Measurements from ENCODE around the gene NHLH1.

NHLH1 gene

DNA sequence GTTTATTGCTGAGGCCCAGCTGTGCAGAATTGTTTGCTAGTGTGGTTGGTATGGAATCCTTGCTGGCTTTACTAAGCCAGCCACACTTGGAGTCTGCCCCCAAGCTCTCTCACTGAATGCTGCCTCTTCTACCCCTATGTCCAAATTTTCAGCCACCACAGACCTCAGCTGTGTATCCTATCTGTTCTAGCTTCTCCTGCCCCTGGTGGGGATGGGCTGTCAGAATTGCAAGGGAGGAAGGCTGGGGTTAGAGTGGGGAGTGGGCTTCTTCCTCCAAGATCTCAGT is 4.4 kb downstream of the NHLH1 start:
- H3K4me3 ChIP-seq (ENCODE audit: low read depth, low read length): no peak overlapping the region
- TF ChIP-seq, protein P1, sequence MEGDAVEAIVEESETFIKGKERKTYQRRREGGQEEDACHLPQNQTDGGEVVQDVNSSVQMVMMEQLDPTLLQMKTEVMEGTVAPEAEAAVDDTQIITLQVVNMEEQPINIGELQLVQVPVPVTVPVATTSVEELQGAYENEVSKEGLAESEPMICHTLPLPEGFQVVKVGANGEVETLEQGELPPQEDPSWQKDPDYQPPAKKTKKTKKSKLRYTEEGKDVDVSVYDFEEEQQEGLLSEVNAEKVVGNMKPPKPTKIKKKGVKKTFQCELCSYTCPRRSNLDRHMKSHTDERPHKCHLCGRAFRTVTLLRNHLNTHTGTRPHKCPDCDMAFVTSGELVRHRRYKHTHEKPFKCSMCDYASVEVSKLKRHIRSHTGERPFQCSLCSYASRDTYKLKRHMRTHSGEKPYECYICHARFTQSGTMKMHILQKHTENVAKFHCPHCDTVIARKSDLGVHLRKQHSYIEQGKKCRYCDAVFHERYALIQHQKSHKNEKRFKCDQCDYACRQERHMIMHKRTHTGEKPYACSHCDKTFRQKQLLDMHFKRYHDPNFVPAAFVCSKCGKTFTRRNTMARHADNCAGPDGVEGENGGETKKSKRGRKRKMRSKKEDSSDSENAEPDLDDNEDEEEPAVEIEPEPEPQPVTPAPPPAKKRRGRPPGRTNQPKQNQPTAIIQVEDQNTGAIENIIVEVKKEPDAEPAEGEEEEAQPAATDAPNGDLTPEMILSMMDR (IDR thresholded peaks at IDR 0.05; ENCODE audit: low read depth, low read length): no peak

GRCh38 chr1:160371756-160372155 is 4.9 kb downstream of the NHLH1 start:
- TF ChIP-seq, protein P1 (IDR thresholded peaks at IDR 0.05; ENCODE audit: low read depth, low read length): no peak
- H3K4me3 ChIP-seq (ENCODE audit: low read depth, low read length): no peak overlapping the region

GRCh38 chr1:160373696-160374095 is 6.8 kb downstream of the NHLH1 start:
- TF ChIP-seq, protein P1 (IDR thresholded peaks at IDR 0.05; ENCODE audit: low read depth, low read length): no peak

DNA sequence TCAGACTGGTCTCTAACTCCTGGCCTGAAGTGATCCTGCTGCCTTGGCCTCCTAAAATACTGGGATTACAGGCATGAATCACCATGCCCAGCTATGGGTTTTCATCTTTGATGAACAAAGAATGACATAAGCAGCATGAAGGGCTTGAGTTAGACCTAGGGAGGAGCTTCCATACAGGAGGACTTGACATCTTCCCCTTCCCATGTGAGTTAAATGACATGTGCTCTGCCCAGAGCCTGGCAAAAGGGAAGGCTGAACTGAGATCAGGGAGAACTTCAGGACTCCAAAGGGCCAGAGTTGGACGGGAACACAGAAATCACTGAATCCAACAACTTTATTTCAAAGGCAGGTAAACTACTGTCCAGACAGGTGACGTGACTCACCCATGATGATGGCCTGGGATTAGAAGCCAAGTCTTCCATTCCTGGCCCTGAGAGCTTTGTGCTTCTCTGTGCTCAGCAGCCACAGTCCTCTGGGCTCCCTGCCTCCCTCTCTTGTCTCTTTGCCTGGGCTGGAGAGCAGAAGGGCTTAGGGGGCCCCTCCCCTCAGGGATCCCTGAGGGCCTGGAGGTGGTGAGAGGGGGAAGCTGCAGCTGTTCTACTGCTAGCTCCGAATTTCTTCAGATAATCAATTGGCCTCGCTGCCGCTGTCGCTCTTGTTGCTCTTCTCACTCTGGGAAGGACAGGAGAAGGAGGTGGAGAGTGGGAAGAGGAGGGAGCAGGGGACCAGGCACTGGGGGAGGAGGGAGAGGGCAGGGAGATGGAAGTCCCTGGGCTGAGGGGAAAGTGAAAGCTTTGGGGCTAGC is 7.6 kb downstream of the NHLH1 start:
- TF ChIP-seq, protein P1 (IDR thresholded peaks at IDR 0.05; ENCODE audit: low read depth, low read length): no peak
- H3K4me3 ChIP-seq (ENCODE audit: low read depth, low read length): no peak overlapping the region

More at GRCh38 chr1:160373696-160374095, 6.8 kb downstream of the NHLH1 start:
- H3K4me3 ChIP-seq (ENCODE audit: low read depth, low read length): no peak overlapping the region

DNA sequence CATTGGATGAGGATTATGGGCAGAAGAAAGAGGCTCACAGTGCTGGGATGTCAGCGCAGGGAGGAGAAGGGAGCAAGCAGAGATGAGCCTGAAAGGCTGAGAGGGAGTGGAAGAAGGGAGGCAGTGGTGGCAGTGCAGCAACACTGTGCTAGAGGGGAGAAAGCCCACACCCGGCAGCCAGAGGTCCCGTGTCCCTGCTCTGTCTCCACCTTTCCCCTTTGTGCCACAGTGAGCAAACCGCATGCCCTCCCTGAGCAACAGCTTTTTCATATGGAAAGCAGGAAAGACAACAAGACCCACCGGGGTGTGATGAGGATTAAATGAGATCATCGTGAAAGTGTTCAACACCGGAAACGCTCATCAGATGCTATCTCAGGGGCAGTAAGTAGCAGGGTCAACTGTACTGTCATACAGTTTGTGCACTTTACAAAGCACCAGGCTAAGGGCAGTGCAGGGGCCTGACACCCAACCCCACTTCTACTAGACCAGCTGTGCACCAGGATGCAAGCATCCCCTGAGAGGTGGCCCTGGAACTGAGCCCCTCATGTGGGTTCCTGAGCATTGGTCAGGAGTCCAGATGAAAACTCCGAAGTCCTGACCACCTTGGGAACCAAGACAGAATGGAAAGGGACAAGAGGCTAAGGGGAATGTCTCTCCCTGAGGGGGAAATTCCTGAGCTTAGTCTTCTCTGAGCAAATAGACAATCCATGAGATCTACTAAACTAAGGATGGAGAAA is 9.1 kb downstream of the NHLH1 start:
- H3K4me3 ChIP-seq (ENCODE audit: low read depth, low read length): no peak overlapping the region
- TF ChIP-seq, protein P1 (IDR thresholded peaks at IDR 0.05; ENCODE audit: low read depth, low read length): no peak

DNA sequence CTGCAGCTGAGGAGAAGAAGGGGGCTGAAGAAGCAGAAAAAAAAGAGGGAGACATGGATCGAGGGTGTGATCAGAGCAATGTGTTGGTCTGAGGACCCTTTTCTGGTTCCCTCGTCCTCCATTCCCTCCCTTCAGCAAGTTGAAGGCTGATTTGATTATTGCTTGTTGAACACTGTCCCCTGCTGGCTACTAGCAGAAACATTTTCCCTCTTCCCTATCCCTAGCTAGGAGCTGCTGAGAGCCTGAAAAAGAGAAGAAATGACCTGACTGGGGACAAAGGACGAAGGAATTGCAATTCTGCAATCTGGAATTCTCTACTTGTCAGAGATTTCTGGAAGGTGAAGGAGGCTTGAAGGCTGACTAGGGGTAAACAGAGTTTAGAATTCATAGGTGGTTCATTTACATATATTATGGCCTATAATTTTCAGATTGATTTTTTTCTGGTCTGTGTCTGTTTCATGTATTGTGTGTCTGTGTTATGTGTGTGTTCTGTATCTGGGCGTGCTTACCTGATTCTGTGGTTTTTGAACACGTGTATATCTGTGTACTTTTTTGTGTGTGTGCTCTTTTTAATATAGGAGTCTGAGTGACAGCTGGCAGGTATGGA is 9.8 kb downstream of the NHLH1 start:
- TF ChIP-seq, protein P1 (IDR thresholded peaks at IDR 0.05; ENCODE audit: low read depth, low read length): peak; percentile 92
- no peak overlapping the region for H3K4me3 ChIP-seq (ENCODE audit: low read depth, low read length)

All from WI38 (cell line).